GM15510 (cell line): ENCODE data around the gene PSTPIP1.

Experiments used
- POLR2A ChIP-seq: IDR thresholded peaks from 3 replicates; pipeline ENCODE4 v1.6.1; 2011; ENCODE audit warnings: borderline replicate concordance; ENCODE audit not compliant: insufficient read length; ENCODE audit errors: extremely low read depth

Gene PSTPIP1

GRCh38 chr15:77085297-77085696 is 90.4 kb downstream of the PSTPIP1 start:
- no peak for TF ChIP-seq POLR2A
